ENCODE measurements around the gene PPP1R7.

PPP1R7 gene

DNA sequence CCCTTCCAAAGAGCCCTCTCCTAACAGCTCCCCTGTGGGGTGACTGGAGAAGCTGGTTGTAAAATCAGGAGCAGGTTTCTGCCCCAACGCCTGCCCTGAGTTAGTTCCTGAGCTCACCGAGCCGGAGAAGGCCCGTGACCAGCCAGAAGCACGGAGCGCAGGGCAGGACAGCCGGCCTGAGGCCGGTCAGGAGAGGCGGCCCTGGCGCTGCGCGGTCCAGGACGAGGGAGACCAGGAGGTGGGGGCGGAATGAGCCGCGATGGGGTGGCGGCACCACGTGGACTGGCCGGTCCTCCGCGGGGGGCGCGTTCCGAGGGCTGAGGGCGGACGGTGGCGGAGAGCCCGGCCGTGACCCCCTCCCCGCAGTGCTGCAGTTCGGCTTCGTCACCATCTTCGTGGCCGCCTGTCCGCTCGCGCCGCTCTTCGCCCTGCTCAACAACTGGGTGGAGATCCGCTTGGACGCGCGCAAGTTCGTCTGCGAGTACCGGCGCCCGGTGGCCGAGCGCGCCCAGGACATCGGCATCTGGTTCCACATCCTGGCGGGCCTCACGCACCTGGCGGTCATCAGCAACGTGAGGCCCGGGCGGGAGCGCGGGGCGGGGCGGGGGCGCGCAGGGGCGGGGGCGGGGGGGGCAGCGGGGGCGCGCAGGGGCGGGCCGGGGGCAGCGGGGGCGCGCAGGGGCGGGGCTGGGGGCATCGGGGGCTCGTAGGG is 67.2 kb downstream of the PPP1R7 start:
- DNase-seq: peak; percentile 20

DNA sequence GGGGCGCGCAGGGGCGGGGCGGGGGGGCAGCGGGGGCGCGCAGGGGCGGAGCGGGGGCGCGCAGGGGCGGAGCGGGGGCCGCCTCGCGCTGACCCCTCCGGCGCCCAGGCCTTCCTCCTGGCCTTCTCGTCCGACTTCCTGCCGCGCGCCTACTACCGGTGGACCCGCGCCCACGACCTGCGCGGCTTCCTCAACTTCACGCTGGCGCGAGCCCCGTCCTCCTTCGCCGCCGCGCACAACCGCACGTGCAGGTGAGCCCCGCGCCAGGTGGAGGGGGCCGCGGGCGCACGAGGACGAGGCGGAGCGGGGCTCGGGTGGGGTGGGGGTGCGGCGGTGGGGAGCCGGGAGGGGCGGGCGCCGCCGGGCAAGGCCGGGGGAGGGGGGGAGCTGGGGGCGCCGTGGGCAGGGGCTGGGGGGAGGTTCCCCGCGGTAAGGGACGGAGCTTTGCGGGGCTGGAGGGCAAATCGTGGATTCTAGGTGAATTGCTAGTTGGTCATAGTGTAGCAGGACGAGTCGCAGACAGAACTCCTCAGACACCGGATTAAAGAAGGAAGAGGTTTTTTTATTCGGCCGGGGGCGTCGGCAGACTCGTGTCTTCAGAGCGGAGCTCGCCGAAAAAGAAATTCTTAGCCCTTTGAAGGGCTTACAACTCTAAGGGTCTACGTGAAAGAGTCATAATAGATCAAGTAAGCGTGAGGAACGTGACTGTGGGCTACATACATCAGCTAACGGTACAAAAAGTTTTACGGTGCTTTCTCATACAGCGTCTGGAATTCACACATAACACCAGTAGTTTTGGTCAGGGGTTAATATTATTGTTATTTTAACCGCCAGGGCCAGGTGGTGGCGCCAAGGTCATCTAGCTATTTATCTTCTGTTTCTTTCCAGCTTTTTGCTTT is 68.1 kb downstream of the PPP1R7 start:
- DNase-seq: peak; percentile 32

DNA sequence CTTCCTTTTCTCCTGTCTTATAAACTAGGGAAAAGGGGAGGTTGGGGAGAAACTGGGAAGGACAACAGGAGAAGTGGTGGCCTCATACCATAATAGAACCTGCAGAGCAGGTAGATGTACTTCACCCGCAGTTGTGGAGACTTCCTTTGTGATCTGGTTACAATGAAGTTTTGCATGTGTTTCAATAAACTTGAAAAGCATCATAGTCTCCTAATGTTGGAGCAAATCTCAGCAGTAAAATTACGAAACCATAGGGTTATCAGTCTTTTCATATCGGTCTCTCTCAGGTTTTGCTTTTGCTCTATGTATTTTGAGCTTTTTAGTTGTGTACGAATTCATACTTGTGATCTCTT is 68.7 kb downstream of the PPP1R7 start:
- no peak for DNase-seq

DNA sequence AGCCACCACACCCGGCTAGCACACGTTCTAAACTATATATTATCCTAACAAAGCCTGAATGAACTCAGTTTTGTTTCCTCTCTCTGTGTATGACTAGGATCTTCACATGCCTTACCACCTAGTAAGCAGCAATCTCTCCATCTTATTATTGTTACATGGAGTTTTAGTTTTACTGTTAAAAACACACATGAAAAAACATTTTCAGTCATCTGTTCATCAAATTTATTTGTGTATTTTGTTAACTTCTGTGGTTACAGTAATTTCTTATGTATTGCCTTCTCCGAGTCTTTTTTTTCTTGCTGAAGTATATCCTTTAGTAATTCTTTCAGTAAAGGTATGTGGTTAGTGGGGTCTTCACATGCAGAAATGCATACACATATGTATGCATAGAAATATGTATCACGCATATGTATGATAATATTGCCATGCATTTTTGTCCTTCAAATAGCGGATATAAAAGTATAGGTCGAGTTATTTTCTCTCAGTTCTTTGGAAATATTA is 69.6 kb downstream of the PPP1R7 start:
- no peak for DNase-seq

DNA sequence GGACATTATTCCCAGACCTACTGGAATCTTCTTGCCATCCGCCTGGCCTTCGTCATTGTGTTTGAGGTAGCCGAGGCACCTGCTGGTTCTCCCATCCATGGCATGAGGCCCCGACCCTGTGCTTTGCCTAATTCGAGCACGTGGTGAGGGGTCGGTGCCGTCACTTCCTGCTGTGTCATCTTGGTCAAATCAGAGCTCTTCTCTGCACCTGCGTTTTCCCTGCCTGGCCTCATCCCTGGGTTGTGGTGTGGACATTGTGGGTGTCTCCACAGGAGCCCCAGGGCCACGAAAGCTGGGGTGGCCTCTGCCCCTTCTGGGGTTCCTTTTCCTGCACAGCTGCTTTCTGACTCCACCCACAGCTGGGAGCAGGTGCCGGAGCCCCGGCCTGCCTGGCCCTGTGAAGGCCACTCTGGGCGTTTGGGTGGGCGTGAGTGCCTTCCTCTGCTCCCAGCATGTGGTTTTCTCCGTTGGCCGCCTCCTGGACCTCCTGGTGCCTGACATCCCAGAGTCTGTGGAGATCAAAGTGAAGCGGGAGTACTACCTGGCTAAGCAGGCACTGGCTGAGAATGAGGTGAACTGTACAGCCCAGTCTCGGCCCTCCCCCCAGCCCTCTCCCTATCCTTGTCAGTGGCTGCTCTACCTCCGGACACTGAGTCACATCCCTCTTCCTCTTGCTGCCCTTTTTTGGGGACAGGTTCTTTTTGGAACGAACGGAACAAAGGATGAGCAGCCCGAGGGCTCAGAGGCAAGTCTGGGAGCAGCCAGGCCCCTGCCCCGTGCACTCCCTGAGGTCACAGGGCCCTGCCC is 73.1 kb downstream of the PPP1R7 start:
- DNase-seq: no peak

DNA sequence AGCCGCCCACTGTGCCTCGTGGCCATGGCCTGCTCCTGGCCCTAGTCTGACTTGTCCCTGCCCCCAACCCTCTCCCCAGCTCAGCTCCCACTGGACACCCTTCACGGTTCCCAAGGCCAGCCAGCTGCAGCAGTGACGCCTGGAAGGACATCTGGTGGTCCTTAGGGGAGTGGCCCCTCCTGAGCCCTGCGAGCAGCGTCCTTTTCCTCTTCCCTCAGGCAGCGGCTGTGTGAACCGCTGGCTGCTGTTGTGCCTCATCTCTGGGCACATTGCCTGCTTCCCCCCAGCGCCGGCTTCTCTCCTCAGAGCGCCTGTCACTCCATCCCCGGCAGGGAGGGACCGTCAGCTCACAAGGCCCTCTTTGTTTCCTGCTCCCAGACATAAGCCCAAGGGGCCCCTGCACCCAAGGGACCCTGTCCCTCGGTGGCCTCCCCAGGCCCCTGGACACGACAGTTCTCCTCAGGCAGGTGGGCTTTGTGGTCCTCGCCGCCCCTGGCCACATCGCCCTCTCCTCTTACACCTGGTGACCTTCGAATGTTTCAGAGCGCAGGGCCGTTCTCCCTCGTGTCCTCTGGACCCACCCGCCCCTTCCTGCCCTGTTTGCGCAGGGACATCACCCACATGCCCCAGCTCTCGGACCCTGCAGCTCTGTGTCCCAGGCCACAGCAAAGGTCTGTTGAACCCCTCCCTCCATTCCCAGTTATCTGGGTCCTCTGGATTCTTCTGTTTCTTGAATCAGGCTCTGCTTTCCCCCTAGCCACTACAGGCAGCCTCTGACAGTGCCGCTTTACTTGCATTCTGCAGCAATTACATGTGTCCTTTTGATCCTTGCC is 74.0 kb downstream of the PPP1R7 start:
- no peak for DNase-seq

DNA sequence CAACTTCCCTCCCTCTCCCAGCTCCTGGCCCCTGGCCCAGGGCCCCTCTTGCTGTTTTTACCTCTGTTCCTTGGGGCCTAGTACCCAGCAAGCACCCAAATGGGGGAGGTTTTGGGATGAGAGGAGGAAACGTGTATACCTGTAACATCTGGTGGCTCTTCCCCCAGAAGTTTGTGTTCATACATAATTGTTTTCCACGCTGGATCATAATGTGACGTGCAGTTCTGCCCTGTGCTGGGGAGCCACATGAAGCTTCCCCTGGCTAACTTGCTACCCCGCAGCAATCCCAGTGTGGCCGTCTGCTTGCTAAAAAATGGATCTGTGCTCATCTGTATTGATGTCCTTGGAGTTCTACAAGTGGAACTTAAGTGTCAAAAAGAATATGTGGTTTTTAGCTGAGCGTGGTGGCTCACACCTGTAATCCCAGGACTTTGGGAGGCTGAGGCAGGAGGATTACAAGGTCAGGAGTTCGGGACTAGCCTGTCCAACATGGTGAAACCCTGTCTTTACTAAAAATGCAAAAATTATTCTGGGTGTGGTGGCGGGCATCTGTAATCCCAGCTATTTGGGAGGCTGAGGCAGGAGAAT is 74.7 kb downstream of the PPP1R7 start:
- no peak for DNase-seq

DNA sequence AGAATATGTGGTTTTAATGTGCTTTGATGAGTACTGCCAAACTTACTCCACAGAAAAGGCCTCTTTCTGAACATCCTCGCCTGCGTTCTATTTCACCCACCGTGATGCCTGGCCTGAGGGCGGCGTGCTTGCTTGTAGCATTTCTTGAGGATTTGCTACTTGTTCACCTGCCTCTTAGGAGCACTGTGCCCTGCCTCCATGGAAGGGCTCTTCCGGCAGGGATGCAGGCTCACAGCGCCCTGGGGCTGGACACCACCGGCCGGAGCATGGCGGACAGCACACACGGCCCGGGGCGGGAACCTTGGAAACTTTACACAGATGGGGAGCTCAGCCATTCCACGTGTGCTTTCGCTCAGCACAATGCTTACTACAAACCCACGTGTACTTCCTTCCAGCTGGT is 75.3 kb downstream of the PPP1R7 start:
- no peak for DNase-seq

DNA sequence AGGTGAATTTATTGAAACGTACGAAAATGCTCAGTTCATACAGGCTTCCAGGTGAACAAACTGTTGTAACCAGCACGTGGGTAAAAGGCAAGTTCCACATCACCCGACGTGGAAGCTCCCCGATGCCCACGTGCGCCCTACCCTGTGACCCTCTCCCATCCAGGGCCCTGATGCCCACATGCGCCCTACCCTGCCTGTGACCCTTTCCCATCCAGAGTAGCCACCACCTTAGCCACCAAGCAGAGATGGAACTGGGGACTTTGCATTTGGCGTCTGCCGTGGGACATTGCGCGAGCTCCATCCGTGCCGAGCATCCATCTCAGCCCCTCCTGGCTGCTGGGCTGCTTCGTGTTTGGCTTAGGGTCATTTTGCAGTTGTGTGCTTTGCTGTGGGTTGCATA is 75.7 kb downstream of the PPP1R7 start:
- DNase-seq: no peak

DNA sequence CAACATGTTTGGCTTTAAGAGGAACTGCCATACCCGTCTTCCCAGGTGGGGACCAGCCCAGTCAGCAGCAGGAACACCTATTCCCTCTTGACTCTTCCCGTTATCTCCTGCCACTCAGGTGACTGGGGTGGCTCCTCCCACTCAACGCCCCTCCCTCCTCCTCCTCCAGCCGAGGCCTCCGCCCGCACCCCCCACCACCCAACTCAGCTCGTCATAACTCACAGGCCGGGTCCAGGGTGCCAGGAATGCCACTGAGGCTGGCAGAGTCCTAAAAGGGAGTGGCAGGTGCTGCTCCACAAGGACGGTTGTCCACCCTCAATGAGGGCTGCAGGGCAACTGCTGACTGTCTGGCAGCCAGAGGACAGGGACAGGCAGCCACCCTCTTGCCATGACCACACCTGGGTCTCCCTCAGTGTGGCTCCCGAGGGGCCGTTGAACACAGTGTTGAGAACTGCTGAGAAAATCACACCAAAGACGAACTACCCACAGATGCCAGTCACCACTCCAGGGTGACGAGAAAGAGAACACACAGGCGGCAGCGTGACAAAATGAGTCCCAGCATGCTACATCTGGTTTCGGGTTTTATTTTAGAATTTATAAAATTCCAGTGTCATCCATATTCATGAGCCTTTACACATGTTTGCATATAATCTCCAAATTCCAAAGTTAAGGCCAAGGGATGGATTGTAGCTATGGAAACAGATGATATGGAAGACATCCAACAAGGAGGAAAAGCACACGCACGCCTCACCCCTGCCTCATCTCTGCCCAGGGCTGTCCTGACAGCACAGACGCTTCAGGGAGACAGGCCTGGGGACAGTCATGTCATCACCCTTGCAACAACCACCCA is 76.7 kb downstream of the PPP1R7 start:
- no peak for DNase-seq

DNA sequence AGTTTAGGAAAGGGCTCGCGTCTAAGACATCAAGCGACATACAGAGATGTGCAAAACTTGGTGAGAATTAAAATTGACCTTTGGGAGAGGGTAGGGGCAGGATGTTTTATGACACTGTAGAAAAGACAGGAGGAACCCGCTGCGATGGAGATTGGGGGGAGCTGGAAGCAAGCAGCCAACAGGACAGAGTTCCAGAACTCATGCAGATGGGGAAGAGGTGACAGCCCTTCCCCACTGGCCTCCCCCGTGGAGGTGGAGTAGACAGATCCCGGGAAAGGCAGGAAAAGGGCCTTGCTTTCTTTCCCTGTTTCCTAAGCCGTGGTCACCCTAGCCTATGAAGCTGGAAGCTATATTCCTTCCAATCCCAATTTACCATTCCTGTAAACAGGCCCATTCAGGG is 77.3 kb downstream of the PPP1R7 start:
- DNase-seq: no peak

DNA sequence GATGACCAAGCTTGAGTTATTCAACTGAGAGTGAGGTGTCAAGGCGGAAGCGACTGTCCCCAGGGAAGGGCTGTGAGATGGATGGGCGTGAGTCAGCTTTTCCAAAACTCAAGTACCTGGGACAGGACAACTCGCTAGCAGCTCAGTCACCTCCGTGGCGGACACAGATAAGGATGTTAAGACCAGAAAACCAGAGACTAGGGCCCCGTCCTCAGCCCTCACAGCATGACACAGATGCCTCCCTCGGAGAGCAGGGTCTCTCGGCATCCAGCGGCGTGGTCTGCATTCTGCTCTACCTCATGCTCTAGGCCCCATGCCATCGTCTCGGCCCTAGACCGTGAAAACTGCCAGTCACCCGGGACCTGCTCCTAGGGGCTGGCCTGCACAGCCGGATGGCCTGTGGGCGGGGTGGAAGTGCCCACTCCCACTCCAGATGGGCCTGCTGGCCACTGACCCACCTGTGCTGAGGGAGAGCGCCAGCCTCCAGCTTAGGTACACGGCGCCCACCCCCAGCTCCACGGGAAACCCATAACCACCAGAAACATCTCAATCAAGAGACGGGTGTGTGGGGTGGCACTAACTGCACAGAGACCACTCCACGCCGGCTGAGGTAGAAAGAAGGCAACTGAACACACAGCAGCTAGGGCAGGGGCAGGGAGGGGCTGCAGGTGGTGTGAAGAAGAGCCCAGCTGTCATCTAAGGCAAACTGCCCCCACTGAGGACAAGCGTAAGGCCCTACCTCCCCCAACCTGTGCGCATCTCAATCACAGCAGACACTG is 78.0 kb downstream of the PPP1R7 start:
- DNase-seq: no peak

DNA sequence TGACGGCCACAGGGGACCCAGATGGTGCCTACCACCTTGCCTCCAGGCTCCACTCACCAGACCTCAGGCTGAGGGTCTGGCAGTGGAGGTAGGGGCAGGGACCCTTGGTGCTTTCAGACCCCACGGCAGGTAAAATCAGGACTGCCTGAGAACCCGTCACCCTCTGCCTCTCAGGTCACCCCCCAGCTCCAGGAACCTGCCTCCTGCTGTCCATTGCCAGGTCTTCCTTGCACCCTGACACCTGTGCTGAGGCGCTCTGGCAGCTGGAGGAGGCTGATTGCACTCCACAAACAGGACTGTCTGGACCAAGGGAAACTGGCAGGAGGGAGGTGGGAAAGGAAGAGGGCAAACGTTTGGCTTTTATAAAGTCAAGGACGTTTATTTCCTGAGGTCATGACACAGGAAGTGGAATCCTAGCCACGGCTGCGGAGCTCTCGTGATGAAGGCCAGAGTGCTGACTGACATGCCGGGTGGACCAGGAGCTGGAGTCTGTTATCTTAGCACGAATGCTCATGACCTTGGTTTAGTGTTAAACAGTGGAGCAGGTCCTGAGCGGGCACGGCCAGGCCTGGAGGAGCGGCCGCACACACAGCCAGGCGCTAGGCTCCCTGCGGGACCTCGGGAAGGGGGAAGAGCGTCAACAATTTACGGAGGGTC is 78.7 kb downstream of the PPP1R7 start:
- no peak for DNase-seq

DNA sequence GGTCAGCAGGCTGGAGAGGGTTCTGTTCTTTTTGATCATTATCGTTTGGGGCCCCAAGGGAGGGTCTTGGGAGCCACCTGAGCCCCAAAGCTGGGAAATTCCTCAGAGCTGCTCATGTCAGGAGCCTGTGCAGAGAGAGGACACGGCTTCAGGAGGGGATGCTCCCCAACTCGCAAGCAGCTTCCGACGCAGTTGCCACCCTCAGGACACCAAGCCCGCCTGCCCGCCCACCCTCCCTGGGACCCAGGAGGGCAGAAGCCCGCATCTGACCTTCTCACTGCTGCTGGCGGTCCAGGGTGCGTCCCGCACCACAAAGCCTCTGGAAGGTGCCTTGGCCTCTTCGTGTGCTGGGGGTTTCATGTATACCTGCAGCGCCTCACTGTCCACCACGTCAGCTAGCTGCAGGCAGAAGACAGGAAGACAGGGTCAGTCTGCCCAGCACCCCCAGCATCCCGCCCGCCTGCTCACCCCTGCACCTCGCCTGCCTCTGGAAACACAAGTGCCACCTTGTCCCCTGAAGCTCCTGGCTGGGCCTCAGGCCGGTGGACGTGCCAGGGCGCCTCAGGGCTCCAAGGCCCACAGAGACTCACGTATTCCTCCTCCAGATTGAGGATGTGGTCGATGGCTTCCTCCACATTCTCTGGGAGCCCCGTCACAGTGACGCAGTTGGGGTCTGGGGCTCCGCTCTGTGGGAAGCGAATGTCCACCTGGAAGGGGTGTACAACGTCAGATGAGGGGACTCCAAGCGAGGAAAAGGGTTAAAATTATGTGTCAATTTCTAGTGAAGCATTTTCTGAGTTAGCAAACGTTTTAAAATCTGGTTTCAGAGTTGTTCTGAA is 79.5 kb downstream of the PPP1R7 start:
- DNase-seq: no peak

DNA sequence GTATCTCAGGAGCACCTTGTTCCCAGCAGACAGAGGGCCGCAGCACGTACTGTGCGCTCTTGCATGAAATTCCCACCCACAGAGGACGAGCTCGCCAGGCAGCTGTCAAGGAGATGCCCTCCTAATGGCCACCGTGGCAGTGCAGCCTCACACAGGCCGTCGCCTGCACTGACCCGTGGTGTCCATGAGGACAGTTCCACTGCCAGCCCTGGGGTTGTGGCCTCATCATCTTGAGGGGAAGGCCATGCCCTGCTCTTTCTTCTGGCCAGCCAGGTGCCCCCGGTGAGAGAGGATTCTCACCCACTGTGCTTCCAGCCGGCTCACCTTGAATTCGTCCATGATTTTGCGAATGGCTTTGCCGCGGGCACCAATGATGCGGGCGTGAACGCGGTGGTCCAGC is 80.2 kb downstream of the PPP1R7 start:
- DNase-seq: no peak

DNA sequence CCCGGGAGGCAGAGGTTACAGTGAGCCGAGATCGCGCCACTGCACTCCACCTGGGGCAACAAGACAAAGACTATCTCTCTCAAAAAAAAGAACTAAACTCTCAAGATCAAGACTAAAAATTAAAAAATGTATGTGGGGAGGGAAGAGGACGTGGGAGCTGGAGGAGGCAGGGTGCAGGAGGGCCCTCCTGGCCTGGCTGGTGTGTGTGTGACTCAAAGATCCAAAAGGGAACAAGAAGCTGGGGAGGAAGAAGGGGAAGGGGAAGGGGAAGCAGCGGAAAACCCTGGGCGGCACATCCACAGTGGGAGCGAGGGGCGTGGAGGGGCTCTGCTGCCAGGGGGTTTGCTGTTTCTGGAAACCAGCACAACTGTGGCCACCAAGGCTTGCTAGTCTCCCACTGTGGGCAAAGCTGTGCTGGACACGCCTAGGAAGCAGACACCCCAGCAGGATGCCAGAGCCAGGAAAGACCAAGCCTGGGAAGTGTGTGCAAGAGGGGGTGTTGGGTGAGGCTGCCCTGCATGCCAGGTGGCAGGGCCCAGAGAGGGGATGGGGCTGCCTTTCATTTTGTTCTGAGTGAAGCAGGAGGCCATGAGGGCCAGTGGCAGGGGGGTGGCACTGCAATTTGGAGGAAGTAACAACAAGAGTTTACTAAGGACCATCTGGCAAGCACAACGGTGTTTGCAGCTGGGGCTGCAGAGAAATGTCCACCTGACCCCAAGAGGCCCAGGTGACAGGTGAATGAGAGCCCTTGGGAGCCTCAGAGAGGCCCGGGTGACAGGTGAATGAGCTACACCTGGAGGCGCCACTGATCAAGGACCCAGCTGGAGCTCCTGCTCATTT is 82.7 kb downstream of the PPP1R7 start:
- DNase-seq: no peak
